CD4-positive, alpha-beta T cell (primary cell): ENCODE measurements around the gene VTCN1. TPM values are rescaled to one million over a fixed set of nuclear protein-coding genes. Genes with fewer than 3 reads are reported as not detected.
A peak's percentile ranks its signal among the peaks of the same experiment; 100 is the strongest.
"Not testable (repeated sequence)": the region's sequence is repeated elsewhere in the genome, so short reads cannot be mapped to it uniquely, and the experiment has no call there.

Experiments used
- ATAC-seq: fragments of 200-7000 bp; cut with Tn5 transposase; one replicate; pipeline ENCODE4 v1.10.0; 2022; ENCODE audit warnings: mild to moderate bottlenecking; ENCODE audit not compliant: poor library complexity
- CTCF ChIA-PET: fragments of 350-600 bp; sonication (Branson Sonifier 250); formaldehyde crosslinking; loops from one replicate; lab custom pipeline; 2021; ENCODE audit warnings: antibody characterized with exemption, inconsistent platforms; lab: Charles Lee
- POLR2A ChIA-PET: fragments of 350-600 bp; sonication (Branson Sonifier 250); formaldehyde crosslinking; loops from one replicate; lab custom pipeline; 2021; ENCODE audit warnings: antibody characterized with exemption, inconsistent platforms; lab: Charles Lee
- DNase-seq, 14 experiments: peaks; one replicate each; pipeline ENCODE4 v3.0.0-alpha.2; 2013 to 2020; ENCODE audit warnings: mixed read lengths in 2 of 14
- H3K27ac ChIP-seq, 2 donors: one replicate each; pipeline versions ENCODE4 v1.5.1 to v1.7.0; 2013; ENCODE audit warnings: low read length in 2 of 2, low read depth in 1 of 2, mild to moderate bottlenecking in 1 of 2
- H3K27me3 ChIP-seq, 2 experiments: 1 replicate in 1 of 2; 2 replicates in 1 of 2; pipeline versions ENCODE4 v1.6.1 to v1.7.0; 2013; ENCODE audit warnings: low read length in 2 of 2, control low read depth in 1 of 2, mild to moderate bottlenecking in 1 of 2, moderate library complexity in 1 of 2; ENCODE audit not compliant: insufficient read depth in 2 of 2, control insufficient read depth in 1 of 2
- H3K36me3 ChIP-seq: one replicate; pipeline ENCODE4 v1.6.1; 2013; ENCODE audit warnings: low read length, control low read depth; ENCODE audit not compliant: insufficient read depth
- H3K4me1 ChIP-seq: one replicate; pipeline ENCODE4 v1.6.1; 2013; ENCODE audit warnings: low read length, control low read depth; ENCODE audit not compliant: insufficient read depth
- H3K4me3 ChIP-seq: one replicate; pipeline ENCODE4 v1.5.1; 2013; ENCODE audit warnings: mild to moderate bottlenecking, low read length, moderate library complexity
- H3K9me3 ChIP-seq, 2 experiments: 1 replicate in 1 of 2; 2 replicates in 1 of 2; pipeline versions ENCODE4 v1.6.1 to v1.7.0; 2013; ENCODE audit warnings: low read length in 2 of 2, mild to moderate bottlenecking in 2 of 2, control low read depth in 1 of 2, moderate library complexity in 1 of 2; ENCODE audit not compliant: control insufficient read depth in 1 of 2, insufficient read depth in 1 of 2
- H3K27ac Mint-ChIP-seq: one replicate; pipeline ENCODE4 v1.8.0; 2020; ENCODE audit warnings: mixed read lengths
- H3K27me3 Mint-ChIP-seq: one replicate; pipeline ENCODE4 v1.8.0; 2021; ENCODE audit warnings: mixed read lengths
- H3K36me3 Mint-ChIP-seq: one replicate; pipeline ENCODE4 v1.8.0; 2021; ENCODE audit warnings: low read depth, mixed read lengths
- H3K4me1 Mint-ChIP-seq: one replicate; pipeline ENCODE4 v1.8.0; 2021; ENCODE audit warnings: low read depth, mixed read lengths
- H3K4me3 Mint-ChIP-seq: one replicate; pipeline ENCODE4 v1.8.0; 2020; ENCODE audit warnings: mild to moderate bottlenecking, mixed read lengths
- H3K9me3 Mint-ChIP-seq: one replicate; pipeline ENCODE4 v1.8.0; 2020; ENCODE audit warnings: mixed read lengths
- CTCF ChIP-seq: fragments of 200-600 bp; IDR thresholded peaks from one replicate; pipeline ENCODE4 v1.8.0; 2022; ENCODE audit warnings: antibody characterized with exemption, mild to moderate bottlenecking
- intact Hi-C, 2 experiments: fragments of 100-400 bp; cut with DNase I in 1 of 2; cut with micrococcal nuclease in 1 of 2; formaldehyde crosslinking; loops; one replicate each; pipeline versions ENCODE4 v1.15.1 to v1.9.0; 2023 to 2025; cut with DNase I, micrococcal nuclease
- total RNA-seq, 174 experiments: library from RNA in 2 of 174; stranded (reverse) in 2 of 174; gene quantifications; one replicate each; pipeline ENCODE4 v1.2.3 and lab custom pipeline; 2021 to 2026

VTCN1 gene
- total RNA-seq, 2 experiments from 2014 or later = not detected

- DNase-seq (peak in 1 of 14 experiments; percentile 25), ATAC-seq (no peak)
- ChIA-PET POLR2A (no interaction called here), CTCF (interaction anchor here (0.6 to 0.7 kb wide), 2 partner anchors 10 to 22 kb away, joined by 3 read pairs; no protein-coding TSS in a partner anchor)
- Histone ChIP-seq H3K27ac (no peak overlapping the region), H3K4me1 (no peaks in the 10 kb centered on the region), H3K9me3 (no peaks in the 10 kb centered on the region), H3K27me3 (no peaks in the 10 kb centered on the region), H3K36me3 (peaks cover 7% of the 10 kb centered on the region), H3K4me3 (no peak overlapping the region)
- Mint-ChIP-seq H3K27ac (no peak overlapping the region), H3K4me1 (peaks cover 6% of the 10 kb centered on the region), H3K4me3 (no peak overlapping the region), H3K27me3 (no peaks in the 10 kb centered on the region), H3K36me3 (peaks cover 16% of the 10 kb centered on the region), H3K9me3 (no peaks in the 10 kb centered on the region)
- no peak for TF ChIP-seq CTCF
- intact Hi-C loops = no loop called here
These were observed 104.2 kb downstream of the VTCN1 start for GRCh38 chr1:117106478-117106877.

DNA sequence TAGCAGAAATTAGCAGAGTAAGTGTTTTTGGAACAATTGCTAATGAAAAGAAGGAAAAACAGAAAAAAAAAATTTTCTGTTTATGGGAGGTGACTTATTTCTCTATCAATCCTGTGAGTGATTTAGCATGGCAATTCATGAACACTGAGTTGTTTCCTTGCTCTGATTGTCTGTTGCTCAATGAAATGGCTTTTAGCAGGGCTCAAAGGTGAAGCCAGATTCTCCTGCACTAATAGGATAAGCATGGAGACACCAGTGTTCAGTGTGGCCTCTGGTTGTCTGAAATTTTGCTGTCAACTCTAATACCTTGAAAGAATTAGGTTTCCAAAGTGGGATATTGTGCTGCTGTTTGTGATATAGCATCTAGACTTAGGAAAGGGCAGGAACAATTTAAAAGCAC, 105.0 kb downstream of the VTCN1 start:
- Mint-ChIP-seq H3K4me3 (no peak overlapping the region), H3K9me3 (no peaks in the 10 kb centered on the region), H3K27me3 (no peaks in the 10 kb centered on the region), H3K36me3 (peaks cover 23% of the 10 kb centered on the region), H3K4me1 (peaks cover 6% of the 10 kb centered on the region), H3K27ac (no peak overlapping the region)
- peaks cover 12% of the 10 kb centered on the region for H3K36me3 ChIP-seq
- no peak overlapping the region for H3K27ac ChIP-seq
- ChIA-PET POLR2A (no interaction called here), CTCF (no interaction called here)
- no peak overlapping the region for H3K4me3 ChIP-seq
- no peaks in the 10 kb centered on the region for H3K4me1 ChIP-seq
- no peaks in the 10 kb centered on the region for H3K27me3 ChIP-seq
- ATAC-seq (no peak), DNase-seq (no peak)
- no peaks in the 10 kb centered on the region for H3K9me3 ChIP-seq
- no peak for TF ChIP-seq CTCF
- intact Hi-C loops = no loop called here

GRCh38 chr1:117104986-117105385, 105.7 kb downstream of the VTCN1 start:
- intact Hi-C loops = no loop called here
- peaks cover 30% of the 10 kb centered on the region for H3K36me3 Mint-ChIP-seq
- ChIA-PET POLR2A (no interaction called here), CTCF (no interaction called here)
- Histone ChIP-seq H3K27me3 (no peaks in the 10 kb centered on the region), H3K4me1 (no peaks in the 10 kb centered on the region), H3K27ac (no peak overlapping the region), H3K36me3 (peaks cover 19% of the 10 kb centered on the region), H3K4me3 (no peak overlapping the region), H3K9me3 (no peaks in the 10 kb centered on the region)
- H3K27me3 Mint-ChIP-seq = no peaks in the 10 kb centered on the region
- H3K27ac Mint-ChIP-seq = no peak overlapping the region
- no peaks in the 10 kb centered on the region for H3K9me3 Mint-ChIP-seq
- peaks cover 6% of the 10 kb centered on the region for H3K4me1 Mint-ChIP-seq
- ATAC-seq (no peak), DNase-seq (no peak)
- TF ChIP-seq CTCF = no peak
- H3K4me3 Mint-ChIP-seq = no peak overlapping the region

DNA sequence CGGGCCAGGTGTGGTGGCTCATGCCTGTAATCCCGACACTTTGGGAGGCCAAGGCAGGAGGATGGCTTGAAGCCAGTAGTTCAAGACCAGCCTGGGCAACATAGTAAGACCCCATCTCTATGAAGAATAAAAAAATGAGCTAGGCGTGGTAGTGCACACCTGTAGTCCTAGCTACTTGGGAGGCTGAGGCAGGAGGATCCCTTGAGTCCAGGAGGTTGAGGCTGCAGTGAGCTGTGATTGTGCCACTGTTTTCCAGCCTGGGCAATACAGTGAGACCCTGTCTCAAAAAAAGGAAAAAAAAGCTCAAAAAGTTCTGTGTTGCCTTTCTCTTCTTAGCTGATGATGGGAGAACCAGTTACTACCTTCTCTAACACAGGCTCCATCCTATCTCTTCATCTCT, 108.9 kb downstream of the VTCN1 start:
- POLR2A ChIA-PET, H3K27me3 ChIP-seq, H3K27ac ChIP-seq, H3K4me3 Mint-ChIP-seq, H3K27me3 Mint-ChIP-seq, H3K27ac Mint-ChIP-seq, DNase-seq, H3K4me1 Mint-ChIP-seq, ATAC-seq, CTCF ChIA-PET, intact Hi-C loops, H3K9me3 Mint-ChIP-seq, H3K9me3 ChIP-seq, H3K4me3 ChIP-seq, H3K4me1 ChIP-seq: not testable (repeated sequence)
- H3K36me3 ChIP-seq = peaks cover 41% of the 10 kb centered on the region
- peaks cover 62% of the 10 kb centered on the region for H3K36me3 Mint-ChIP-seq
